ENCODE data around the gene DNM3. TPM values are rescaled to one million over a fixed set of nuclear protein-coding genes. Genes with fewer than 3 reads are reported as not detected.

The DNM3 gene
- polyA plus RNA-seq, 3 donors from 2014 or later = 0.52 to 1.2 (median 0.99) TPM

- Mint-ChIP-seq H3K36me3 (no peaks in the 10 kb centered on the region), H3K27ac (no peak overlapping the region), H3K27me3 (ENCODE audit: low read depth in 3 of 3) (peaks cover 0 to 4% (median 0%) of the 10 kb centered on the region in 3 donors), H3K9me3 (no peaks in the 10 kb centered on the region), H3K4me3 (no peak overlapping the region), H3K4me1 (no peaks in the 10 kb centered on the region)
- DNase-seq = no peak
These were observed 297.3 kb downstream of the DNM3 start for GRCh38 chr1:172138634-172139033.

- Mint-ChIP-seq H3K27me3 (ENCODE audit: low read depth in 3 of 3) (peaks cover 0 to 4% (median 0%) of the 10 kb centered on the region in 3 donors), H3K36me3 (no peaks in the 10 kb centered on the region), H3K9me3 (no peaks in the 10 kb centered on the region), H3K27ac (no peak overlapping the region), H3K4me1 (no peaks in the 10 kb centered on the region), H3K4me3 (no peak overlapping the region)
- no peak for DNase-seq
These were observed 297.9 kb downstream of the DNM3 start for GRCh38 chr1:172139196-172139595.

DNA sequence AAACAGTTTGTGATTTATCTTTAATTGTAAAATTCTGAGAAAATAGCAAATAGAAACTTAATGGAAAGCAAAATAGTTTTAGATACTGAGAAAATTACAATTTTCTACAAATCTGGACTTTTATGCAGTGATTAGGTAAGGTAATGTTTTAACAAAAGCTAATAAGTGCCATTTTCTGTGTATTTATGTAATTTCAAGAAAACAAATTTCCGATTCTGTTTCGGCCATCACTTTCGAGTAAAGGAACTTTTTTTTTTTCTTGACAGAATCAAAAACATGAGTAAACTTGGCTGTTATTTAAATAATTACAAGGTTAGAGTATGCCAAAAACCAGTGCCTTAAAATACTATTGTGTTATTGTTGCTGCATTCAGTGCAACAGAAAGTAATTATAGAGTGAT is 298.8 kb downstream of the DNM3 start:
- no peak overlapping the region for H3K27ac Mint-ChIP-seq
- H3K4me3 Mint-ChIP-seq = no peak overlapping the region
- no peak for DNase-seq
- peaks cover 0 to 4% (median 0%) of the 10 kb centered on the region in 3 donors for H3K27me3 Mint-ChIP-seq (ENCODE audit: low read depth in 3 of 3)
- H3K9me3 Mint-ChIP-seq = no peaks in the 10 kb centered on the region
- H3K4me1 Mint-ChIP-seq = peaks cover 0 to 4% of the 10 kb centered on the region in 2 donors
- no peaks in the 10 kb centered on the region for H3K36me3 Mint-ChIP-seq

- Mint-ChIP-seq H3K36me3 (no peaks in the 10 kb centered on the region), H3K4me3 (no peak overlapping the region), H3K9me3 (no peaks in the 10 kb centered on the region), H3K27ac (no peak overlapping the region), H3K4me1 (peaks cover 0 to 4% of the 10 kb centered on the region in 2 donors), H3K27me3 (ENCODE audit: low read depth in 3 of 3) (peaks cover 0 to 4% (median 0%) of the 10 kb centered on the region in 3 donors)
- DNase-seq = no peak
These were observed 299.3 kb downstream of the DNM3 start for GRCh38 chr1:172140591-172140990.

DNA sequence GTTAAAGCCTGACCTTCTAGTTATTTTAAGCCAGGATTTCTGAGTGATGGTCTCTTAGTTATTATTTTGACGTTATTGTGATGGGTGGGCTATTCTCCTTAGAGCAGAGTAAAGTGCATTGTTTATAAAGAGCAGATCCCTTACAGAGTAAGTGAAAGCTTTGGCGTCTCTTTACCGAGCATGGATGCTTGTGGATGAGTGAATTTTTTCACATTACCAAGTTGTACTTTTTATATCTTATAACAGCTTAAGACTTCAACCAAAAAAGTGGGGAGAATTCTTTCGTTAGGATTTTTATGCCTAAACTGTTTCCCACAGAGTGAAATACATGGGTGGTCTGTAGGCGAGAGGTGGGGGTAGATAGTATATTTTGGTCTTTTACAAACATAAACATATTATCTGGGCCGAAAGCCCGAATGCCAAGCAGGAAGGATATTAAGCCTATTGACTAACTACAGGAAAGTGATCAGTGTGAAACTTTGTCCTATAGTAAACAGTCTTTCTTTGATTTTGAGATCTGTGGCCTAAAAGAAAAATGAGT is 300.1 kb downstream of the DNM3 start:
- peaks cover 0 to 2% (median 0%) of the 10 kb centered on the region in 3 donors for H3K36me3 Mint-ChIP-seq
- H3K4me3 Mint-ChIP-seq = no peak overlapping the region

GRCh38 chr1:172142324-172142723 is 301.0 kb downstream of the DNM3 start:
- DNase-seq = no peak
- Mint-ChIP-seq H3K27me3 (ENCODE audit: low read depth in 3 of 3) (peaks cover 0 to 4% (median 0%) of the 10 kb centered on the region in 3 donors), H3K27ac (no peak overlapping the region), H3K9me3 (no peaks in the 10 kb centered on the region), H3K36me3 (peaks cover 0 to 4% (median 0%) of the 10 kb centered on the region in 3 donors), H3K4me3 (no peak overlapping the region), H3K4me1 (peaks cover 0 to 4% of the 10 kb centered on the region in 2 donors)

More for the DNA sequence above, 300.1 kb downstream of the DNM3 start:
- H3K9me3 Mint-ChIP-seq = no peaks in the 10 kb centered on the region
- DNase-seq = no peak
- H3K27me3 Mint-ChIP-seq (ENCODE audit: low read depth in 3 of 3) = peaks cover 0 to 4% (median 0%) of the 10 kb centered on the region in 3 donors
- no peak overlapping the region for H3K27ac Mint-ChIP-seq
- H3K4me1 Mint-ChIP-seq = peaks cover 0 to 4% of the 10 kb centered on the region in 2 donors

DNA sequence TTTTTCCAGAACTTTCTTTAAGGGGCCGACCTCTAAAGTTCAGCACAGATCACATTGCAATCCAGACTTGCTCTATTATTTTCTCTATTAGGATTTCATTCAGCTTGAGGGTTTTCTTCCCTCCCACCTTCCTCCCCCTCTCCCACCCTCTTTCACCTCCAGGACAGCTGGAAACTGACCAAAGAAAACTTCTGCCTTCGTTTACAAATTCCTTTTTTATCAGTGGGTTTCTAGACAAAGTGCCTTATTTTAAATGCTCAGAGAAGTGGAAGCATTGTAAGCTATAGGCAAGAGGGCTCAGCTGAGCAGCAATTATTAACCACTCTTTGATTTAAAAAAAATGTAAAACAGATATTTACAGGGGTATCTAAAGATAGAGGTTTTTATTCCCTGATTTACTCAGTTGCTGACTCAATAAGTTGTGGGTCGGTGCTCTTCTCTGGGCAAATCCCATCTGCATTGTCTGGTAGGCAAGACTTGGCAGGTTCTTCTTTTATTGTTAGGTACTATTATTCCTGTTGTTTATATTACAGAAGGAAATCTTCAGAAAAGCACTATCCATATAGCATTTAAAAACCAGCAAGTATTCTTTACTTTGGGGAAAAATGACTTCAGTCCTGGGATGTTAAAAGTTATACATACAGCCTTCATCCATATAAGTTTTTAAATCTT is 302.2 kb downstream of the DNM3 start:
- Mint-ChIP-seq H3K27ac (no peak overlapping the region), H3K4me1 (peaks cover 0 to 4% of the 10 kb centered on the region in 2 donors), H3K27me3 (ENCODE audit: low read depth in 3 of 3) (peaks cover 0 to 3% (median 0%) of the 10 kb centered on the region in 3 donors), H3K9me3 (no peaks in the 10 kb centered on the region), H3K4me3 (no peak overlapping the region), H3K36me3 (peaks cover 0 to 4% (median 0%) of the 10 kb centered on the region in 3 donors)
- DNase-seq = no peak

GRCh38 chr1:172144445-172145061 is 303.3 kb downstream of the DNM3 start:
- H3K9me3 Mint-ChIP-seq = no peaks in the 10 kb centered on the region
- H3K36me3 Mint-ChIP-seq = peaks cover 0 to 4% (median 0%) of the 10 kb centered on the region in 3 donors
- no peak for DNase-seq
- H3K4me1 Mint-ChIP-seq = peaks cover 0 to 4% of the 10 kb centered on the region in 2 donors
- H3K27ac Mint-ChIP-seq = peak overlapping the region in 1 of 6 donors; percentile 71
- H3K27me3 Mint-ChIP-seq (ENCODE audit: low read depth in 3 of 3) = peaks cover 0 to 3% (median 0%) of the 10 kb centered on the region in 3 donors
- H3K4me3 Mint-ChIP-seq = no peak overlapping the region

GRCh38 chr1:172145231-172145651 is 303.9 kb downstream of the DNM3 start:
- DNase-seq = no peak
- Mint-ChIP-seq H3K27ac (no peak overlapping the region), H3K4me1 (peaks cover 0 to 4% of the 10 kb centered on the region in 2 donors), H3K9me3 (no peaks in the 10 kb centered on the region), H3K4me3 (no peak overlapping the region), H3K27me3 (ENCODE audit: low read depth in 3 of 3) (peaks cover 0 to 3% (median 0%) of the 10 kb centered on the region in 3 donors), H3K36me3 (peaks cover 0 to 4% (median 0%) of the 10 kb centered on the region in 3 donors)

DNA sequence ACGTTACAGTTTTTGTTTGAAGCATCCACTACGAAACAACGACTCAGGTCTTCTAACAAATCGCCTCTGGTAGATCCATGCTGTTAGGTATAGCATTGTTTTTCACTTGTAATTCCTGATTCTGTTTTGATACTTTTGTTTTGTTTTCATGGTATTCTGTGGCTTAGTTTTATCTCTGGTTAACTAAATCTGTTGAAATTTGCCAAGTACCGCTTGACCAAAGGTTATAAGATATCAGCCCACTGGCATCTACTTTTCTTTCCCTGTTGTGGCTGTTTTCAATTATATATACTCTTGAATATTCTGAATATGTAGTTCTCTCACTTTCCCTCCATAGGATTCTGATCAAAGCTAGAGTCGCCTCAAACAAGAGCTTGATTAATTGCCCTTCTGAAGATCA is 304.4 kb downstream of the DNM3 start:
- no peak for DNase-seq
- no peak overlapping the region for H3K4me3 Mint-ChIP-seq
- peaks cover 0 to 4% (median 0%) of the 10 kb centered on the region in 3 donors for H3K36me3 Mint-ChIP-seq
- no peaks in the 10 kb centered on the region for H3K9me3 Mint-ChIP-seq
- H3K27me3 Mint-ChIP-seq (ENCODE audit: low read depth in 3 of 3) = peaks cover 0 to 4% (median 0%) of the 10 kb centered on the region in 3 donors
- H3K27ac Mint-ChIP-seq = no peak overlapping the region
- H3K4me1 Mint-ChIP-seq = peaks cover 0 to 4% of the 10 kb centered on the region in 2 donors

GRCh38 chr1:172146141-172146850 is 305.0 kb downstream of the DNM3 start:
- peaks cover 0 to 4% (median 0%) of the 10 kb centered on the region in 3 donors for H3K36me3 Mint-ChIP-seq
- peaks cover 0 to 4% (median 0%) of the 10 kb centered on the region in 3 donors for H3K27me3 Mint-ChIP-seq (ENCODE audit: low read depth in 3 of 3)
- no peak overlapping the region for H3K4me3 Mint-ChIP-seq
- no peak for DNase-seq
- H3K27ac Mint-ChIP-seq = no peak overlapping the region
- no peaks in the 10 kb centered on the region for H3K9me3 Mint-ChIP-seq
- peaks cover 0 to 4% of the 10 kb centered on the region in 2 donors for H3K4me1 Mint-ChIP-seq

GRCh38 chr1:172147541-172147940 is 306.2 kb downstream of the DNM3 start:
- Mint-ChIP-seq H3K36me3 (peaks cover 0 to 4% (median 0%) of the 10 kb centered on the region in 3 donors), H3K27ac (no peak overlapping the region), H3K27me3 (ENCODE audit: low read depth in 3 of 3) (peaks cover 0 to 2% (median 0%) of the 10 kb centered on the region in 3 donors), H3K4me1 (peaks cover 0 to 4% of the 10 kb centered on the region in 2 donors), H3K9me3 (no peaks in the 10 kb centered on the region), H3K4me3 (no peak overlapping the region)
- DNase-seq = no peak

DNA sequence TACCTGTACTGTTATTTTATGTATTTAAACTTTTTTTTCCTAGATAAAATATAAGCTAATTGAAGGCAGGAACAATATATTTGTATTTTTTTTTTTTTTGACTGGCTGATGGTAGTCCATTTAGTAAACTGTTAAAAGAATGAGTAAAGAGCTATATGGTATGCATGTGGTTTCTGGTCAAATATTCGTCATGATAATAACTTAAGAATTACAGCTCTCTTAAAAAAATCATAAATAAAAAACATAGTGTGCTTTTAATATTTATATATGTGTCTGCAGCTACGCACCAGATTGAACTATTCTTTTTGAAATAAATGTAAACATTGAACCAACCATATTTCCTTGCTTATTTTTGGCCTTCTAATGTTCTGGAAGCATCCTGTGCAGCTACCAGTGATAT is 306.9 kb downstream of the DNM3 start:
- no peak overlapping the region for H3K4me3 Mint-ChIP-seq
- H3K36me3 Mint-ChIP-seq = peaks cover 0 to 4% (median 0%) of the 10 kb centered on the region in 3 donors
- peaks cover 0 to 2% (median 0%) of the 10 kb centered on the region in 3 donors for H3K27me3 Mint-ChIP-seq (ENCODE audit: low read depth in 3 of 3)
- no peaks in the 10 kb centered on the region for H3K9me3 Mint-ChIP-seq
- peaks cover 0 to 4% of the 10 kb centered on the region in 2 donors for H3K4me1 Mint-ChIP-seq
- no peak overlapping the region for H3K27ac Mint-ChIP-seq
- DNase-seq = no peak

Measured in immature natural killer cell (primary cell).